Measurements from ENCODE around the gene G2E3.
A peak's percentile ranks its signal among the peaks of the same experiment; 100 is the strongest.
"Not testable (repeated sequence)": the region's sequence is repeated elsewhere in the genome, so short reads cannot be mapped to it uniquely, and the experiment has no call there.

G2E3 gene

DNA sequence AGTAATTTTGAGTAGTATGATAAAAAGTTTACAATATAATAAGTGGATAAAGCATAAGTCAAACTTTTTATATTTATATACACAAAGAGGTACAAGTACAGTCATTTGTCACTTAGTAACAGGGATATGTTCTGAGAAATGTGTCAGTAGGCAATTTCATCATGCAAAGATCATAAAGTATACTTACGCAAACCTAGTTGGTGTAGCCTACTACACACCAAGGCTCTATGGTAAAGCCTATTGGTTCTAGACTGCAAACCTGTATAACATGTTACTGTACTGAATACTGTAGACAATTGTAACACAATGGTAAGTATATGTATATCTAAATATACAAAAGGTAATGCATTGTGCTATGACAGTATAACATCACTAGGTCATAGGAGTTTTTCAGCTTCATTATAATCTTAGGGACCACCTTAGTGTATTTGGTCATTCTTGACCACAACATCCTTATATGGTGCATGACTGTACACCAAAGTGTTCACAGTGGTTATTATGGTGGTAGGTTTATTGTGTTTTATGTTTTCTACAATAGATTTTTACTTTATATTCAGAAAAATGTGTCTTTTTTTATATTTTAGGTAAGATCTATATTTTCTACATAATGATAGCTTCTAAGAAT lies 48.3 kb downstream of the G2E3 start:
- DNase-seq = no peak

DNA sequence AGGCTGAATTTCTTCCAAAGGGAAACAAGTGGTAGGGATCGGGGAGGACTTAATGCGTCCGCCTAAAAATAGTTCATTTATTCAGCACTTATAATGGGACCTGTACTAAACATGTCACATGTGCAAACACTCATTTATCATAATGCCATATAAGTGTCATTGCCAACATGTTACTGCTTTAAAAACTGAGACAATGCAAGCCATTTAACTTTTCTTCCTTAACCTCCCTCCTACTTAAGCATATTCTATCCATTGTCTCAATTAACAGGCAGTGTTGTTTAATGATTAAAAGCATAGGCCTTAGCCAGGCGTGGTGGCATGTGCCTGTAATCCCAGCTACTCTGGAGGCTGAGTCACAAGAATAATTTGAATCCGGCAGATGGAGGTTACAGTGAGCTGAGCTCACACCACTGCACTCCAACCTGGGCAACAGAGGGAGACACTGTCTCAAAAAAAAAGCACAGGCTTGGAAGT lies 49.6 kb downstream of the G2E3 start:
- DNase-seq = no peak

DNA sequence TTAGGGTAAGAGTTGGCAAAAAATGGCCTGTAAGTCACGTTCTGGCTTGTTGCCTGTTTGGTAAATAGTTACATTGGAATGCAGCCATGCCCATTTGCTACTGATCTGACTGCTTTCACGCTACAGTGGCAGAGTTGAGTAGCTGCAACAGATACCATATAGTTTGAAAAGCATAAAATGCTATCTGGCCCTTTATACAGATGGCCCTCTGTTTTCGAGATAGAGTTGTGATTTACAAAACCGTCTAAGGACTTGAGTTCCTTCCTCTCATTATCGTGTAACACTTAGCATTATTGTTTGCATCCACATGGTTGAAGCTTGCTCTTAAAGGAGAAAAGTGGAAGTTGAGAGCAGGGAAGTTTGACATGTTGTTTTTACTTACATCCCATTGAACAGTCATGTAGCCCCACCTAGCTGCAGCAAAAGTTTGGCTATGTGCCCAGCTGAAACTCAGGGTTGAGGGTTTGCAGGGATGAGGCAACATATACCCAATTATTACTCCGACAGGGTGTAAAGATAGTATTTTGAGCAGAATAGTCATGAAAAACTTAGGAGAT lies 51.9 kb downstream of the G2E3 start:
- no peak for DNase-seq

DNA sequence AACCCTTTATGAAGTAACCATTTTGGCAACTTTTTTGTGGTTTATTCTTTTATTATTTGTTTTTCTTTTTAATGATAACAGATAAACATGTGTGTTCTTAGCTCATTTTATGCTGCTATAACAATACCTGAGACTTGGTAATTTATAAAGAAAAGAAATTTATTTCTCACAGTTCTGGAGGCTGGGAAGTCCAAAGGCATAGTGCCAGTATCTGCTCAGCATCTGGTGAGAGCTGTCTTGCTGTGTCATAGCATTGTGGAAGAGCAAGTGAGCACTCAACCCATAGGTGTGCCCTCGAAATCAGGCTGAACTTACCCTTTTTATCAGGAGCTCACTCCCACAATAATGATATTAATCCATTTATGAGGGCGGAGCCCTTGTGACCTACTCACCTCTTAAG lies 55.2 kb downstream of the G2E3 start:
- no peak for DNase-seq

DNA sequence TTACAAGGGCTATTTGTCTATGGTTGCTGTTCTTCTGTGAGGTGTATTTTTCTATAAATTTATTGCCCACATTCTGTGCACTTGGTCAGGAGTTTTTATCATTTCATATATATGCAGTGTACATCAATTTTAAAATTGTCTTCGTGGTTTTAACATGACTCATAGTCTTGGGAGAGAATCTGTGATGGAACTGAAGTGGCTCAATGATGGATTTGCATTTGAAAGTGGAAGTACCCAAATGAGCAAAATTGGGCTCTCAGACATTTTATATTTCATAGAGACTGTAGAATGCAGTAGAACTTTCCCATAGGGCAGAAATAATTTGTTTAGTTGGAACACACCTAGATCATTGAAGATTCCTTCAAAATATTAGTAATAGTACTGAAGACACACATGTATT lies 61.2 kb downstream of the G2E3 start:
- no peak for DNase-seq

DNA sequence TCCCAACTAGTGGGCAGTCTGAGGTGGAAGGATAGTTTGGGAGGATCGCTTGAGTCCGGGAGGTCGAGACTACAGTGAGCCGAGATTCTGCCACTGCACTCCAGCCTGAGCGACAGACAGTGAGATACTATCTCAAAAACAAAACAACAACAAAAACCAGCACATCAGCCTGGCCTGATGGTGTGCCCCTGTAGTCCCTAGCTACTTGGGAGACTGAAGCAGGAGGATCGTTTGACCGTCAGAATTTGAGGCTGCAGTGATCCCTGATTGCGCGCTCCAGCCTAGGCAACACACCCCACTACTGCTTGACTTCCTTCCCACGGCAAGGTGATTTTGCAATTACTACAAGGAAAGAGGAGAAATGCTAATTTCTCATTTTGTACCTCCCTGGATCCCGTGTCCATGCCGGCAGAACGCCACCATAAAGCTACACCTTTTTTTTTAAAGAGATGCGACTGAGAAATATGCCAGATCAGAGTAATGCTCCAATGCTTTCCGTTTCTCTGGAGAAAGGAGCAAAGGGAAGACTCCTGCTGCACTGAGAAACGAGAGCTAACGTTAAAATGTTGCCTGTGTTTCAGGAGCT lies 62.5 kb downstream of the G2E3 start:
- no peak for DNase-seq

DNA sequence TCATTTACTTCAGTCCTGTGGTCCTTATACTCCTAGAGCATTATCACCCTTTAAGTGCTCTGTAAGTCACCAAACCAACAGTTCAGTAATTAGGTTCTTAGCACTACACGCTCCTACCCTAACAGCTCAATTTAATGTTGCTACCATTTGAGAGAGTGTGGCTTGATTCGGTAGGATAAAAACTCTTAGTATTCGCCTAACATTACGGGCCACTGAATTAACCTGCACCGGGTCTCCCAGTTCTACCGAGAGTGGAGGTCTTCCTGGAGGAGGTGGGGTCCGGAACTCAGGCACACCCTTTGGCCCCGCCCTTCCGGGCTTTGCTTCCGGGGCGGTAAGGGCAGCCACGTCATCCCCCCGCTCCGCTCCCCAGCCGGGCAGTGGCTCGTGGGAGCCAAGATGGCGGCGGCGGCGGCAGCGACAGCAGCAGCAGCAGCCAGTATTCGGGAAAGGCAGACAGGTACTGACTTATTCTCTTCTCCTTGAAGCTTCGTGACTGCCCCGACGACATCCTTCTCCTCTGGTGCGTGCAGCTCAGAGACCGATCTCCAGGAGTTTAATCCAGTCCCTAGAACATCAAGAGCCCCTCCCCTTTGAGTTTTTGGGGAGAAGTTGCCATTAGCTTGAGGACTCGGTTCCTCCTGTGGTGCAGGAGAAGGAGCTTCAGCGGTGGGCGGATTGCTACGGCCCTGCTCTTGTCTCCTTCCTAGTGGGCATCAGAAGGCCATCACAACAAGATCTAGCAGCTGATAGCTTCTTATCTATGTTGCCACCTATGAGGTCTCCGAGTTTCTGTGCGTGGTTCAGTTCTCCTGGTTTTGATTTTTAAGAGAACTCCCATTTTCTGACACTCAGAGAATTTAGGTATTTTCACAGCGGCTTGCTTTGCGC lies 63.2 kb downstream of the G2E3 start, which contains the start of gene SCFD1:
TSS of gene SCFD1 (plus strand) at position 380 of the 891 bp plus-strand sequence. CDS start at position 400, 20 bp downstream.
- peak; percentile 63 for DNase-seq

DNA sequence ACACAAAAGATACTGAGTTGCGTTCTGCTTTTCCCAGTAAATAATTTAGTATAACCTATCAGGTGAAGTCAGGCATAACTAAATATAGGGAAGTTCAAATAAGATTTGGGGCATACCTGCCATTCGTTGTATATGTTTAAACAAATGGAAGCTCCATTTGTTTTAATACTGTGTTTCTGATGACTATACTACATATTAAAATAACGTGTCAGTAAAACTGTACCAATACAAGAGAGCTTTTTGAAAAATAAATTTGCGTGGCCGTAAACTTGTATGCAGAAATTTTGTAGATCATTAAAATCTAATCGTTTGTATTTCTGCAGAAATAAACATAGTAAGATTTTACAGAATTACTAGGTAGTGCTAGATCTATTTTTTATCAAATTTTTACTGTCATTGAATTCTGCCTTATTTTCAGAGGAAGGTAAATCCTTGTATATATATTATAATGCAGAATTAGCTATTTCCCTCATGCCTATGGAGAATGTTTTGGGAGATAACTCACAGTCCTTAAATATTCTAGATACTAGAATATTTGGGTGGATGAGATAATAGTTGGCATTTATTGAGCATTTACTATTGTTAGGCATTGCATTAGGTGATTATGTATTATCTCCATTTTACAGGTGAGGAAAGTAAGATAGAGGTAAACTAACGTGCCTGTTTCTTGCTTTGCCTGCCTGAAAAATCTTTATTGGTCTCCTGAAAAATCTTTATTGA lies 64.6 kb downstream of the G2E3 start:
- DNase-seq = no peak

DNA sequence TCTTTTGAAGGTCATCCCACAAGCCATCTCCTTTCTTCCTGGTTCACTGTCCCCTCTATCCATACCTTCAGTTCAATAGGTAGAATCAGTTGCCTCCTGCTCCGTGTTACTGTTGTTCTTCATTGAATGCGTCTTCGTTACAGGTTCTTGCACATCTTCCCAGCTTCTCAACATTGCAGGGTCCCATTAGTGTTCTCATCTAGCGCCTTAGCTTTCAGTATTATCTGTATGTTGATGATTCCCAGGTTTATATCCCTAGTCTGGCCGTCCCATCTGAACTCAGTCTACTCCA lies 65.1 kb downstream of the G2E3 start:
- no peak for DNase-seq

DNA sequence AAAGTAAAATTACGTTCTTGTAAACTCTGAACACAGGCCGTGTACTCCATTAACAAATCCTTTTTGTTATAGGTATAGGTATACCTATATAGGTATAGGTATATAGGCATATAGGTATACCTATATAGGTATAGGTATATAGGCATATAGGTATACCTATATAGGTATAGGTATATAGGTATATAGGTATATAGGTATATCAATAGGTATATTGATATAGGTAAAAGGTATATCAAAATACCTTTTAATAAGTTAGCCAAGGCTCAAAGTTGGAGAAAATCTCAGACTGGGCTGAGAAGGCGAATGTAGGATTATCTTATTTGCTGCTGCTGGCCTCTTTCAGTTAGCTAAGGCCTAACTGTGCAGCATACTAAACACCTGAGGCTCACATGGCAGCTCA lies 66.6 kb downstream of the G2E3 start:
- DNase-seq = no peak

DNA sequence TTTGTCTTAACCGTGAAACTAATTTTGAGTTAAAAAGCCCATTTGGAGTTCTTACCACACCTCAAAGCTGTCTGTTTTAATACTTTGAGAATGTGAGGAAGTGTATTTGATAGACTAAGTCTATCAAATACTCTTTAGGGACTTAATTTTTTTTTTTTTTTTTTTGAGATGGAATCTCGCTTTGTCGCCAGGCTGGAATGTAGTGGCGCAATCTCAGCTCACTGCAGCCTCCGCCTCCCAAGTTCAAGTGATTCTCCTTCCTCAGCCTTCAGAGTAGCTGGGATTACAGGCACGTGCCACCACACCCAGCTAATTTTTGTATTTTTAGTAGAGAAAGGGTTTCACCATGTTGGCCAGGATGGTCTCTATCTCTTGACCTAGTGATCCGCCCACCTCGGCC lies 70.5 kb downstream of the G2E3 start:
- DNase-seq = not testable (repeated sequence)

DNA sequence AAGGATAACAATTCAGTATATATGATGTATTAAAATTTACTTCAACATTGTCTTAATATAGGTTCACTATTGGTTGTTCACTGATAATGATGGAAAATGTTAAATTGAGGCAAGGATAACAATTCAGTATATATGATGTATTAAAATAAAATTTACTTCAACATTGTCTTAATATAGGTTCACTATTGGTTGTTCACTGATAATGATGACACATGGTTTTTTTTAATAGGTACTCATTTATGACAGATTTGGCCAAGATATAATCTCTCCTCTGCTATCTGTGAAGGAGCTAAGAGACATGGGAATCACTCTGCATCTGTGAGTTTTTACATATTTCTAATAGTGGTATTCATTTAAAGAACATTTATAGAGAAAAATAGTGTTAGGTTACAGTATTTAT lies 71.3 kb downstream of the G2E3 start:
- no peak for DNase-seq

DNA sequence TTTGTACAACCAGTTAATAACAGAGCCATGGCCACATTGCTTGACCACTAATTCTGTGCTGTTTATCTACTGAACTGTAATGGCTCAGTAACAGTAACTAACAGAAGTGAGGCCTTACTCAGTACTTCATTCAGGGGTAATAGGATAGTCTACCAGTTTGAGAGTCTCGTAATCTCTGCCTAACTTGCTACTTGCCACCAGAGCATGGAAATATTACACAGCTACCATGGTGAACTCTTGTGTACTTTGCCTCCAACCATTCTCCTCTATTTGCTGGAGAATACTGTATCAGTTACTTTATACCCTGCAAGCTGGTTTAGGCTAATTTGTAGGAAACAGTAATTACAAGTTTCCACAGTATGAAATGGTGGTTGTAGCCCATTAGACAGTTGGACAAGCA lies 73.8 kb downstream of the G2E3 start:
- no peak for DNase-seq

DNA sequence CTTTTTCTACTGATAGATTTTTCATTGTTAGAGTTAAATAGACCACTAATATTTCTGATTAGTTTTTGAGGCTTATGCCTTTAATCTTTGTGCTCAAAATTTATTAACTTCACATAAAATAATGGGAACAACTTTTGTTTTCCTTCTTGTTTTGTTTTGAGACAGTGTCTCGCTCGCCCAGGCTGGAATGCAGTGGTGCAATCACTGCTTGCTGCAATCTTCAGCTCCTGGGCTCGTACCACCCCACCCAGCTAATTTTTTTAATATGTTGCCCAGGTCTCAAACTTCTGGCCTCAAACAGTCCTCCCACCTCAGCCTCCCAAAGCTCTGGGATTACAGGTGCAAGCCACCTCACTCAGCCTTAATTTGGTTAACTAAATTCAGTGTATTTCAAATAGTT lies 80.0 kb downstream of the G2E3 start:
- no peak for DNase-seq

DNA sequence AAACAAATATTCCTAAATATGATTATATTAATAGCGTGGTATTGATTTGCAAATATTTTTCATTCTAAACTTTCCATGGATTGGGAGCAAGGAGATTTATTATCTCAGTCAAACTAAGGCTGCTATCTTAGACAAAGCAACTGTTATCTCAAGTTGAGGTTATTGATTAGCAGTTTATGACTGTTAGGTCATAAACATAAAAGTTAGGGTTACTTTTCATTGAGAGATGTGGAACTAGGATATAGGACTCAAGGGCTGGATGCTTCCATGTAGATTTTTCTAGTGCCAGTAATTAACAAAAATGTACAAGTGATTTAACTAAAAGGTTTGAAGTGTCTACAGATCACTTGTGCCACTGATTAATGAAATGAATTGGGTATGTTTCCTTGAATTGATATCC lies 82.2 kb downstream of the G2E3 start:
- DNase-seq = no peak

DNA sequence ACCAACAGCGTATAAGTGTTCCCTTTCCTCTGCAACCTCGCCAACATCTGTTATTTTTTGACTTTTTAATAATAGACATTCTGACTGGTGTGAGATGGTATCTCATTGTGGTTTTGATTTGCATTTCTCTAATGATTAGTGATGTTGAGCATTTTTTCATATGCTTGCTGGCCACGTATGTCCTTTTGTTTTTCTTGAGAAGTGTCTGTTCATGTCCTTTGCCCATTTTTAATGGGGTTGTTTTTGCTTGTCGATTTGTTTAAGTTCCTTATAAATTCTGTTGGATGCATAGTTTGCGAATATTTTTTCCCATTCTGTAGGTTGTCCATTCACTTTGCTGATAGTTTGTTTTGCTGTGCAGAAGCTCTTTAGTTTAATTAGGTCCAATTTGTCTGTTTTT lies 85.5 kb downstream of the G2E3 start:
- not testable (repeated sequence) for DNase-seq

DNA sequence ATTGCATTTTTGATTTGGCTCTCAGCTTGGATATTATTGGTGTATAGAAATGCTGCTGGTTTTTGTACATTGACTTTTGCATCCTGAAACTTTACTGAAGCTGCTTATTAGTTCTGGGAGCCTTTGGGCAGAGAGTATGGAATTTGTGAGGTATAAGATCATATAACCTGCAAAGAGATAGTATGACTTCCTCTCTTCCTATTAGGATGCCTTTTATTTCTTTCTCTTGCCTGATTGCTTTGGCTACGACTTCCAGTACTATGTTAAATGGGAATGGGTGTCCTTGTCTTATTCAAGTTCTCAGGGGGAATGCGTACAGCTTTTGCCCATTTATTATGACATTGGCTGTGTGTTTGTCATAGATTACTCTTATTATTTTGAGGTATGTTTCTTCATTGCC lies 86.6 kb downstream of the G2E3 start:
- DNase-seq = no peak

DNA sequence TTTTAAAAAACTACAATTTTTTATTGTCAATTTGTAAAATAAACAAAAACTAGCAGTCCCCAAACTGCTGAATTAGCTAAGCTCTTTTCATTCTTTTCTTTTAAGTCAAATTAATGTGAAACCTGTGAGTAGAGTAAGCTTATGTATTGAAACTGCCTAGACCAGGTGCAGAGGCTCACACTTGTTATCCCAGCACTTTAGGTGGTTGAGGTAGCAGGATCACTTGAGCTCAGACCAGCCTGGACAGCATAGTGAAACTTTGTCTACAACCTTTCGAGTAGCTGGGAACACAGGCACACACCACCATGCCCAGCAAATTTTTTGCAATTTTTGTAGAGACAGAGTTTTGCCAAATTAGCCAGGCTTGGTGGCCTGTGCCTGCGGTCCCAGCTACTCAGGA lies 89.5 kb downstream of the G2E3 start:
- no peak for DNase-seq

DNA sequence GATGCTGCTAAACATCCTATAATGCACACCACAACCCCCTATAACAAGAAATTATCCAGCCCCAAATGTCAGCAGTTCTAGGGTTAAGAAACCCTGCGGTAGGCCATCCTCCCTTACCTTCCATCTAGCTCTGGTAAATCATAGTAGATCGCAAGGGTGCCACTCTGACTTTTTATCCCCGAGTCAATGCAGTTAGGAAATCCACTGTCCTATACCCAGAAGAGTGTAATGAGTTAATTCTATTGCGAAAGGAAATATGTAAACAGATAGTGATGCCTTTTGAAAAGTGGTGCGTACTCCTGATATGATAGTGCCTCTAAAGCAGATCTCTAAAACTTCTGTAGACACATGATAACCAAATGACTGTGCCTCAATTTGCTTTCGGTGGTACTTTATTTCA lies 93.0 kb downstream of the G2E3 start:
- DNase-seq = no peak

DNA sequence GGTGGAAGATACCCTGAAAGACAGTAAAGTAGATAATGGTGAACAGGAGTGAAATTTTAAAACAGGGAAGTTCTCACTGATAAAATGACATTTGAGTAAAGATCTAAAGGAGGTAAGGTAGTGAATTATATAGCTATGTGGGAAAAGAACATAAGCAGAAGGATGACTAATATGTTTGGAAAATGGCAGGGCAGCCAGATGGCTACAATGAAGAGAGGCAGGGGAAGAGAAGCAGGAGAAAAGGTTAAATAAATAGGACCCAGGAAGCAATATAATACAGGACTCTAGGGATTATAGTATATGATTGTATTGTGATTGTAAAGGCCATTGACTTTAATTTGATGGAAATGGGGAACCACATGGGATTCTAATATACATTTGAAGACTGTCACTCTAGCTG lies 96.2 kb downstream of the G2E3 start:
- no peak for DNase-seq

DNA sequence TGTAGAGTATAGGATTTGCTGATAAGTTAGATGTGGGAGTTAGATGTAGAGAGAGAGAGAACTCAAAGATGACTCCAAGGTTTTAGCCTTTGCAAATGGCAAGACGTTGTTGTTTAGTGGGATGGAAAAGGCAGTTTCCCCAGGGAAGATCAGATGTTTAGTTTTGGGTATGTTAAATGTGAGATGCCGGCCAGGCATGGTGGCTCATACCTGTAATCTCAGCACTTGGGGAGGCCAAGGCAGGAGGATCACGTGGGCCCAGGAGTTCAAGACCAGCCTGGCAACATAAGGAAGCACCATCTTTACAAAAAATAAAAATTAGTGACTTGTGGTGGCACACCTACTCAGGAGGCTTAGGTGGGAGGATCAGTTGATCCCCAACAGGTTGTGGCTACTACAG lies 96.7 kb downstream of the G2E3 start:
- DNase-seq = no peak

DNA sequence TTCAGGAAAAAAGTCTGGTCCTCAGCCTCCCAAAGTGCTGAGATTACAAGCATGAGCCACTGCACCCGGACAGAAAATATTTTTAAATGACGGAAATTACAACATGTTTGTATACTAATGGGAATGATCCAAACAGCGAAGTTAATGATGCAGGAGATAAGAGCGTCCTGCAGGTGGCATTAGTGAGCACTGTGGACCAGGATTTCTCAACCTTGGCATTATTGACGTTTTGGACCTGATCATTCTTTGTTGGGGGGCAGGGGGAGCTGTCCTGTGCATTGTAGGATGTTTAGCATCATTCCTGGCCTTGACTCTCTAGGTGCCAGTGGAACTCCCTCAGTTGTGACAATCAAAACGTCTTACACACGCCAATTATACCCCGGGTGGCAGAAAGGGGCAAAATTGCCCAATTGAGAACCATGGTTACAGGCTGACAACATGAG lies 97.3 kb downstream of the G2E3 start:
- DNase-seq = no peak

DNA sequence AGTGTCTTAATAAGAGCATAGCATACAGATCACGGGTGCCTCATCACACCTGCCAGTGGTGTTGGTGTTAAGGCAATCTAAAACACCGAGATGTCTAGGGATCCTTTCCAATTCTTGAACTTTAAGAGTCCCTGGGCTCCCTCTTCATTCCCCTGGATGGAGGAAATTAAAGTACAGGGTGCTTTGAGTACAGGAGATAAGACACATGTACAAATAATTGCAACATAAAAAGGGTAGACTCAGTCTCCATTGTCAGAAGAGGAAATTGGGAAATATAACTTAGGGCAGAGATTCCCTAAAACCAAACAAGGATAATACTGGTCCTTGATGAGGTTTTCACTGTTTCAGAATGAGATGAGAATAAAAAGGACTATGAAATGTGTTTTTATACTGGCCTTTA lies 98.1 kb downstream of the G2E3 start:
- DNase-seq = no peak
